SK-N-SH (cell line): Measurements from ENCODE around the gene PAAF1.

Source experiments
- CHD2 ChIP-seq: fragments of 150-350 bp; IDR thresholded peaks from 2 replicates; pipeline ENCODE4 v1.6.1; 2018; ENCODE audit warnings: low read length; ENCODE audit not compliant: partially characterized antibody
- CTCF ChIP-seq: fragments of 200-600 bp; sonication (generic); IDR thresholded peaks from 2 replicates; pipeline ENCODE4 v1.6.1; 2017; ENCODE audit warnings: antibody characterized with exemption, mild to moderate bottlenecking, moderate library complexity
- JUND ChIP-seq: IDR thresholded peaks from 2 replicates; pipeline ENCODE4 v1.4.0; 2012
- MEF2A ChIP-seq: IDR thresholded peaks from 2 replicates; pipeline ENCODE4 v1.4.0; 2012; ENCODE audit warnings: low read depth, borderline replicate concordance
- NFIC ChIP-seq: IDR thresholded peaks from 2 replicates; pipeline ENCODE4 v1.4.0; 2012; ENCODE audit warnings: borderline replicate concordance
- NRF1 ChIP-seq: IDR thresholded peaks from 2 replicates; pipeline ENCODE4 v1.6.1; 2012; ENCODE audit warnings: low read depth, mild to moderate bottlenecking, low read length
- PBX3 ChIP-seq: IDR thresholded peaks from 2 replicates; pipeline ENCODE4; 2012
- RXRA ChIP-seq: IDR thresholded peaks from 2 replicates; pipeline ENCODE4 v1.4.0; 2012; ENCODE audit warnings: low read depth, mild to moderate bottlenecking, borderline replicate concordance

GRCh38 chr11:73978576-73979086 lies 101.8 kb downstream of the PAAF1 start:
- no peak for TF ChIP-seq CTCF
- no peak for TF ChIP-seq JUND
- no peak for TF ChIP-seq MEF2A
- TF ChIP-seq NRF1: no peak
- no peak for TF ChIP-seq CHD2
- TF ChIP-seq RXRA: no peak
- no peak for TF ChIP-seq PBX3
- no peak for TF ChIP-seq NFIC
